Measurements from ENCODE around the gene MAPK7.

The MAPK7 gene

DNA sequence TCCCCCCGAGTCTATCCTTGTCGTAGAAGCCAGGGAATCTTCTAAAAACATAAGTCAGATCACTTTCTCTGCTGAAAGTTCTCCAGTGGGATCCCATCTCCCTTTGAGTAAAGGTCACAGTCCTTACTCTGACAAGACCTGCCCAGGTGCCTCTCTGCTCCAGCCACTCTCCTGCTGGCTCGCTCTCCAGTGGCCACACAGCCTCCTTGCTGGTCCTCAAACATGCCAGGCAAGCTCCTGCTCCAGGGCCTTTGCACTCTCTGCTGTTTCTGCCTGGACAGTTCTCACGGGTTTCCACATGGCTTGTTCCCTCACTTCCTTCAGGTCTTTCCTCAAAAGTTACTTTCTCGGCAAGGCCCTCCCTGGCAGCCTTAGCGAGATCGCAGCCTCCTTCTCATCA is 19.1 kb upstream of the MAPK7 start:
- TF ChIP-seq, protein P1, sequence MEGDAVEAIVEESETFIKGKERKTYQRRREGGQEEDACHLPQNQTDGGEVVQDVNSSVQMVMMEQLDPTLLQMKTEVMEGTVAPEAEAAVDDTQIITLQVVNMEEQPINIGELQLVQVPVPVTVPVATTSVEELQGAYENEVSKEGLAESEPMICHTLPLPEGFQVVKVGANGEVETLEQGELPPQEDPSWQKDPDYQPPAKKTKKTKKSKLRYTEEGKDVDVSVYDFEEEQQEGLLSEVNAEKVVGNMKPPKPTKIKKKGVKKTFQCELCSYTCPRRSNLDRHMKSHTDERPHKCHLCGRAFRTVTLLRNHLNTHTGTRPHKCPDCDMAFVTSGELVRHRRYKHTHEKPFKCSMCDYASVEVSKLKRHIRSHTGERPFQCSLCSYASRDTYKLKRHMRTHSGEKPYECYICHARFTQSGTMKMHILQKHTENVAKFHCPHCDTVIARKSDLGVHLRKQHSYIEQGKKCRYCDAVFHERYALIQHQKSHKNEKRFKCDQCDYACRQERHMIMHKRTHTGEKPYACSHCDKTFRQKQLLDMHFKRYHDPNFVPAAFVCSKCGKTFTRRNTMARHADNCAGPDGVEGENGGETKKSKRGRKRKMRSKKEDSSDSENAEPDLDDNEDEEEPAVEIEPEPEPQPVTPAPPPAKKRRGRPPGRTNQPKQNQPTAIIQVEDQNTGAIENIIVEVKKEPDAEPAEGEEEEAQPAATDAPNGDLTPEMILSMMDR (IDR thresholded peaks at IDR 0.05; ENCODE audit: borderline replicate concordance, control extremely low read depth, extremely low read depth, insufficient read depth, missing control alignments): no peak
- in situ Hi-C loops (cut with MboI; ENCODE audit: low sequenced_read_pairs, unreplicated experiment): no loop called here
- no peak for DNase-seq (ENCODE audit: low spot score)

DNA sequence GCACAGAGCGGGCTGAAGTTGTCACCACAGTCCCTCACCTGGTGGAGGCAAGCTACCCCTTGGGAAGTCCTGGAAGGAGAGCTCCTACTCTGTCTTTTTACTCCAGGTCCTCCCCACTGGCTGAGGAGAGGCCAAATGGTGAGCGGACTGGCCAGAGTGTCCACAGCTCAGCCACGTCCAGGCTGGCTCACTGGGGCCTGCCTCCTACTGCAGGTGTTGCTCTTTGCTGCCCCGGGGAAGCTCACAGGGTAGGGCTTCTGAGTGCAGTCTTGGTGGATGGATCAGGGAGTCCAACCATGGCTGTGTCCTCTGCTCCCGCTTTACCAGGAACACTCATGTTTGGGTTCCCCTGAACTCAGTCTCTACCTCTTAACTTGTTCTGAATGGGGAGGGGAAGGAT is 18.4 kb upstream of the MAPK7 start:
- TF ChIP-seq, protein P1 (IDR thresholded peaks at IDR 0.05; ENCODE audit: borderline replicate concordance, control extremely low read depth, extremely low read depth, insufficient read depth, missing control alignments): no peak
- DNase-seq (ENCODE audit: low spot score): no peak
- in situ Hi-C loops (cut with MboI; ENCODE audit: low sequenced_read_pairs, unreplicated experiment): loop anchor here (10.0 kb wide), 2 partner anchors 95 to 405 kb away; no protein-coding TSS in a partner anchor

DNA sequence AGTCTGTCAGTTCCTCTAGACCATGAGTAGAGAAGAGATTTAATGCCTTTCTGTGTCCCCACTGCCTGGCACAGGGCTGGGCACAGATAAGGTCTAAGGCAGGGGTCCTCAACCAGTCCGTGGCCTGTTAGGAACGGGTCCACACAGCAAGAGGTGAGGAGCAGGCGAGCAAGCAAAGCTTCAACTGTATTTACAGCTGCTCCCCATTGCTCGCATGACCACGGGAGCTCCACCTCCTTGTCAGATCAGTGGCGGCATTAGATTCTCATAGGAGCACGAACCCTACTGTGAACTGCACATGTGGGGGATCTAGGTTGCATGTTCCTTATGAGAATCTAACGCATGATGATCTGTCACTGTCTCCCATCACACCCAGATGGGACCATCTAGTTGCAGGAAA is 17.5 kb upstream of the MAPK7 start:
- no peak for DNase-seq (ENCODE audit: low spot score)
- in situ Hi-C loops (cut with MboI; ENCODE audit: low sequenced_read_pairs, unreplicated experiment): loop anchor here (10.0 kb wide), 2 partner anchors 94 to 404 kb away; no protein-coding TSS in a partner anchor
- TF ChIP-seq, protein P1 (IDR thresholded peaks at IDR 0.05; ENCODE audit: borderline replicate concordance, control extremely low read depth, extremely low read depth, insufficient read depth, missing control alignments): no peak

DNA sequence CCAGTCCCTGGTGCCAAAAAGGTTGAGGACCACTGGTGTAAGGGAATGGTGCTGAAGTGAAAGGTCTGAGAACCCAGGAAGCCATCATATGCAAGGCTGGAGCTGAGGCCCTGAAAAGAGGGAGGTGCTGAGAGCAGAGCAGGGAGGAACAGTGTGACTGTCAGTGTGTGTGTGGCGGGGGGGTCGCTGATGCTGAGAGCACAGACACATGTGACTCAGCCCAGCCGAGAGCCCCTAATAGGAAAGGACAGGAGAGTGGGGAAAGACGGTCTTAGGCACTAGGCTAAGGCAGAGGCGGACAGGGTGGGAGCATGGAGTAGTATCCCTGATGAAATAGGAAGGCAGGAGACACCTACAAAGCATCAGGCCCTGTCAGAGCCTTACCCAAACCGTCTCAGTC is 17.0 kb upstream of the MAPK7 start:
- TF ChIP-seq, protein P1 (IDR thresholded peaks at IDR 0.05; ENCODE audit: borderline replicate concordance, control extremely low read depth, extremely low read depth, insufficient read depth, missing control alignments): no peak
- no peak for DNase-seq (ENCODE audit: low spot score)
- in situ Hi-C loops (cut with MboI; ENCODE audit: low sequenced_read_pairs, unreplicated experiment): loop anchor here (10.0 kb wide), 2 partner anchors 93 to 403 kb away; no protein-coding TSS in a partner anchor

DNA sequence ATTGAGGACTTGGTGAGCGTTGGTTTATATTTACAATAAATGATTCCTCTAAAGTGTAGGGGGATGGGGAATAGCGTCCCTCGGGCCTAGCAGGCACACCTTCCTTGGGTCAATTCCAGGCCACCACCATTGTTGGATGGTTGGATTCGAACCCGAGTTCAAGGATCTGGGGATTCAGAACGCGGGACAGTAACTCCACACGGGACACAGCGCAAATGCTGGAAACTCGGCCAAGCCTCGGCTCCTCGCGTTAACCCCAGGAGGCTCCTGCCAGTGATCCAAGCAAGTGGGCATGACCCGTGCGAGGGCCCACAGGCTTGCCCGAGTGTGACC is 16.4 kb upstream of the MAPK7 start:
- in situ Hi-C loops (cut with MboI; ENCODE audit: low sequenced_read_pairs, unreplicated experiment): loop anchor here (10.0 kb wide), 2 partner anchors 93 to 403 kb away; no protein-coding TSS in a partner anchor

DNA sequence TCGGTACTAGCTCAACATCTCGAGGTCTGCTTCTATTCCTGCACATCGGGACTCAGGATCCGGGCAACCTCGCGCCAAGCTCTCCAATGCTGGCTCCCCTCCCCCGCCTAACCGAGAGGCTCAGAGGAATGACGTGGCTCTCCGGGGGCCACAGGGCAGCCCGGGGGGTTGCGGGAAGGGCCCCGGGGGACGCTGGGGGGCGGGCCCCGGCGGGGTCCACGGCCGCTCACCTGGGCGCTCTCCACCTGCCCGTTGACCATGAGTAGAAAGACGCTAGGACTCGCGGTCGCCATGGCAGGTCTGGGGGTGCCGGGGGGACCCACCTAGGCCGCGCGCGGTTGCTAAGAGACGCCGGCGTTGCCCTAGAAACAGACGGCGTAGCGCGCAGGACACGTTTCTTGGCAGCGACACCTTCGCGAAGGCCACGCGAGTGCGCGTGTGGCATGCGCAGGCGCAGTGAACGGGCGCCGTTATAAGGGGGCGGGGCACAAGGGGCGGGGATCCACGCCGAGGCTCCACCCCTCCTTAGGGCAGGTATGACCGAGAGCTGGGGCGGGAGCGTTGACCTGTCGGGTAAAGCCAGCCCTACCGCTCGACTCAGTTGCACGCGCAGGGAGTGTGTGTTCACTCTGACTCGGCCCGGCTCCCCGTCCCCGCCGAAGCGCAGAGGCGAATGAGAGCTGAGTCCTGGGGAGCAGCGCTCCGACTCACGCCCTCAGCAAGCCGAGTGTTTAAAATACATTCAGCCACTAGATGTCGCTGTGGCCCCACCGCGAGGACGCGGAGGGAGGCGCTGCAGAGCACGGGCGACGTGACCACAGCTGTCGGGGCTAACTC is 15.8 kb upstream of the MAPK7 start, which contains the start of gene B9D1:
B9D1 (minus strand) TSS at position 447 of the 837 bp plus-strand sequence; CDS start at position 293, 154 bp downstream.
- in situ Hi-C loops (cut with MboI; ENCODE audit: low sequenced_read_pairs, unreplicated experiment): loop anchor here (10.0 kb wide), 2 partner anchors 92 to 402 kb away; no protein-coding TSS in a partner anchor
- TF ChIP-seq, protein P1 (IDR thresholded peaks at IDR 0.05; ENCODE audit: borderline replicate concordance, control extremely low read depth, extremely low read depth, insufficient read depth, missing control alignments): peak; percentile 99
- DNase-seq (ENCODE audit: low spot score): peak; percentile 99

More for the DNA sequence above, 16.4 kb upstream of the MAPK7 start:
- DNase-seq (ENCODE audit: low spot score): no peak
- TF ChIP-seq, protein P1 (IDR thresholded peaks at IDR 0.05; ENCODE audit: borderline replicate concordance, control extremely low read depth, extremely low read depth, insufficient read depth, missing control alignments): no peak
